ENCODE results near the gene MCIDAS. TPM values are rescaled to one million over a fixed set of nuclear protein-coding genes. Genes with fewer than 3 reads are reported as not detected.

MCIDAS gene
- not detected for total RNA-seq

DNA sequence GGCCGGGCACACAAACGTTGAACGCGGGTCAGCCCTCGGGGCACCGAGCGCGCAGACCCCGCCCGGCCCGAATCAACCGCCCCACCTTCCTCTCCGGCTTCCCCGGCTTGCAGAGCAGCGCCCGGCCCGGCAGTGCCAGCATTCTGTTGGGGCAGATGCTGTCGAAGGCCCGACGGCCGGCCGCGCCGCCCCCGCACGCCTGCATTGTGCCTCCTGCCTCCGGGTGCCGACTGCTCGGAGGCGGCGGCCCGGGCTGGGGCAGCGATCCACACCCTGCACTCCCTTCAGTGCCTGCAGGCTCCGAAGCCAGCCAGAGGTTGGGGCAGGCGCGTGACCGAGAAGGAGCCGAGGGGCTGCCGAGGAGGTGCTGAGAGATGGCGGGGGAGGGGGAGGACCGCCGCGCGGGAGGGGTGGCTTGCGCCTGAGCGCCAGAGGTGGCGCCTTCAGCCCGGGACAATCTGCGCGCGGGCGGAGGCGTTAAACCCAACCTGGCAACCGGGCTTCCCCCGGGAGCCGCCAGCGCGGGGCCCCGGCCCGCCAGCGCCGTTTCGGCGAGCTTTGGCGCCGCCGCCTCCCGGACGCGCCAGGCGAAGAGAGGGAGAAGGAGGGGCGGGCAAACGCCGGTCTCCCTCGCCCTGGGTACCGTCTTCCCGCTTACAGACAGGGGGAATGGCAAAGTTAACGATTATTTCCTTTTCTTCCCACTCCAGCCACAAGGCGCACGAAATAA is at the start of gene MCIDAS:
Gene MCIDAS (minus strand): TSS at position 382 of the 730 bp plus-strand sequence. CDS start 177 bp downstream, at position 205.
- in situ Hi-C loops (cut with MboI; ENCODE audit: low sequenced_read_pairs in 4 of 4), result no loop called here
- intact Hi-C loops (cut with DNase I; ENCODE audit: low total_unique reads), result no loop called here
- peaks cover 12 to 27% of the 10 kb centered on the region in 2 donors for H3K4me1 ChIP-seq

DNA sequence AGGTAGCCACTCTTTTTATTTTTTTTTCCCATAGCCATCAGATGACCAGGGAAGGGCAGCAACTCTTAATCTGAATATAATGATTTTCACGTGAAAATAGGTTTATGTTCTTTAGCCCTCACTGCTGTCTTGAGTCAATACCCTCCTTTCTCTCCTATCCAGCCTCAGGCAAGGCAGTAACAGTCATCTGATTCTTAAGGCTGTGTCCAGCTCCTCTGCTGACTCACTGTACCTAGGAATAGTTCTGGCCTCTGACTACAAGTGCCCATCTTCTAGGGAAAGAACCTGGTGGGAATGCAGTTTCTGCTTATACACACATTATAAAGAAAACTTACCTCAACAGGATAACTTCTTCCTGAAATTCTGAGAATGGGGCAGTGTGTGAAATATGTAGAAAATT is 49.7 kb upstream of the MCIDAS start:
- H3K4me3 ChIP-seq, result no peak overlapping the region
- peak in 1 of 2 donors; percentile 12 for DNase-seq
- peaks cover 0 to 93% of the 10 kb centered on the region in 2 donors for H3K36me3 ChIP-seq
- peak overlapping the region in 1 of 4 donors; percentile 54 for H3K27ac ChIP-seq
- intact Hi-C loops (cut with DNase I; ENCODE audit: low total_unique reads) (no loop called here), in situ Hi-C loops (cut with MboI; ENCODE audit: low sequenced_read_pairs in 4 of 4) (loop anchor here in 2 of 4 donors (25.0 kb wide), 1 partner anchor 686 kb away; no protein-coding TSS in a partner anchor)
- H3K4me1 ChIP-seq, result no peaks in the 10 kb centered on the region
- TF ChIP-seq CTCF (IDR thresholded peaks at IDR 0.05 in 4 of 5, conservative IDR thresholded peaks at IDR 0.05 in 1 of 5), result no peak
- no peak for TF ChIP-seq POLR2A (IDR thresholded peaks at IDR 0.05)
- ATAC-seq, result peak; percentile 87 to 93
- H3K27me3 ChIP-seq, result no peaks in the 10 kb centered on the region
- no peaks in the 10 kb centered on the region for H3K9me3 ChIP-seq

More for the DNA sequence above, at the start of gene MCIDAS:
- Histone ChIP-seq H3K36me3 (no peaks in the 10 kb centered on the region), H3K27ac (no peak within 1 kb of the TSS), H3K9me3 (no peaks in the 10 kb centered on the region), H3K27me3 (peaks cover 98 to 100% (median 99%) of the 10 kb centered on the region in 3 donors), H3K4me3 (peak within 1 kb of the TSS; percentile 44 to 52 (median 46))
- TF ChIP-seq CTCF (IDR thresholded peaks at IDR 0.05 in 4 of 5, conservative IDR thresholded peaks at IDR 0.05 in 1 of 5), result peak in 2 of 5 experiments; percentile 10 to 17
- no peak for TF ChIP-seq POLR2A (IDR thresholded peaks at IDR 0.05)
- ATAC-seq (peak in 1 of 2 donors; percentile 17), DNase-seq (no peak)

DNA sequence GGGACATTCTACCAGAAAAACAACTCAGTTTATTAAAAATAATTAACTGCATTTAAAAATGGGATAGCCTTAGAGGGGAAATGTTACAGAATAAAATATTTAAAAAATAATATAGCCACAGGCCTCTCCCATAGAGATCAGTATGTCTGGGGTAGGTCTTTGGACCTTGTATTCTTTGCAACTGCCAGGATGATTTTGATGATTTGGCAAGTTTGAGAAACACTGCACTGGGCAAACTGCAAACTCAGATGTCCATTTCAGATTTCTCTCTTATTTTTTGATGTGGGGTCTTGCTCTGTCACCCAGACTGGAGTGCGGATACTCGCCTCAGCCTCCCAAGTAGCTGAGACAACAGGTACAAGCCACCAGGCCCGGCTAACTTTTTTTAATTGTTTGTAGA is 31.2 kb upstream of the MCIDAS start:
- H3K4me1 ChIP-seq, result no peaks in the 10 kb centered on the region
- in situ Hi-C loops (cut with MboI; ENCODE audit: low sequenced_read_pairs in 4 of 4) (no loop called here), intact Hi-C loops (cut with DNase I; ENCODE audit: low total_unique reads) (loop anchor here (5.0 kb wide), 1 partner anchor 34 kb away; no protein-coding TSS in a partner anchor)
- H3K4me3 ChIP-seq, result no peak overlapping the region
- no peak overlapping the region for H3K27ac ChIP-seq
- peaks cover 0 to 87% of the 10 kb centered on the region in 2 donors for H3K36me3 ChIP-seq
- no peaks in the 10 kb centered on the region for H3K27me3 ChIP-seq
- DNase-seq, result no peak
- TF ChIP-seq POLR2A (IDR thresholded peaks at IDR 0.05), result no peak
- TF ChIP-seq CTCF (IDR thresholded peaks at IDR 0.05 in 4 of 5, conservative IDR thresholded peaks at IDR 0.05 in 1 of 5), result no peak
- H3K9me3 ChIP-seq, result no peaks in the 10 kb centered on the region
- no peak for ATAC-seq

DNA sequence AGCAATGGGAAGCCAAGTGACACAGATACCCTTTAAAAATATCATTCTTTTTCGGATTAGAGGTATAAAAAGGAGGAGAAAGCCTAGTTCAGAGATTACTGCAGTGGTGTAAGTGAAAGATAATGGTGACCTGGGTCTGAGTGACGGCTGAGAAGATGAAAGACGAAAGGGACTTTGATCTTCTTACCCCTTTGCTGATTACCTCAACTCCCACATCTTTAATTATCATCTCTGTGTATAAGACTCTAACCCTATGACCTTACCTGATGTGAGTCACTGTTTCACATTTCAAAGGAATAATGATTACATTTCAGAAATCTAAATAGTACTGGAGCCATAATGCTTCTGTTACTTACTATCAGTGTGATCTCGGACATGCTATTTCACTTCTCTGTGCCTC is 27.7 kb upstream of the MCIDAS start:
- no peaks in the 10 kb centered on the region for H3K4me1 ChIP-seq
- no peak overlapping the region for H3K27ac ChIP-seq
- intact Hi-C loops (cut with DNase I; ENCODE audit: low total_unique reads), result loop anchor here (5.0 kb wide), 1 partner anchor 37 kb away; no protein-coding TSS in a partner anchor
- H3K27me3 ChIP-seq, result no peaks in the 10 kb centered on the region
- ATAC-seq (no peak), DNase-seq (no peak)
- H3K36me3 ChIP-seq, result peaks cover 0 to 52% of the 10 kb centered on the region in 2 donors
- TF ChIP-seq POLR2A (IDR thresholded peaks at IDR 0.05) (no peak), CTCF (IDR thresholded peaks at IDR 0.05 in 4 of 5, conservative IDR thresholded peaks at IDR 0.05 in 1 of 5) (no peak)
- H3K9me3 ChIP-seq, result no peaks in the 10 kb centered on the region
- no peak overlapping the region for H3K4me3 ChIP-seq
- in situ Hi-C loops (cut with MboI; ENCODE audit: low sequenced_read_pairs in 4 of 4), result no loop called here
